Endodermal cell (in vitro differentiated cells): ENCODE results near the gene PRKCE. TPM values are rescaled to one million over a fixed set of nuclear protein-coding genes. Genes with fewer than 3 reads are reported as not detected.

Experiments
- DNase-seq: peaks from one replicate; pipeline ENCODE4 v3.0.0-alpha.2; 2017
- H3K27ac ChIP-seq: 2 replicates; pipeline ENCODE4 v1.5.1; 2013; ENCODE audit warnings: mild to moderate bottlenecking, low read depth, low read length, moderate library complexity
- H3K27me3 ChIP-seq: 2 replicates; pipeline ENCODE4 v1.6.1; 2013; ENCODE audit warnings: mild to moderate bottlenecking, low read length, moderate library complexity; ENCODE audit not compliant: insufficient read depth, control insufficient read depth, poor library complexity, severe bottlenecking
- H3K36me3 ChIP-seq: 2 replicates; pipeline ENCODE4 v1.7.0; 2013; ENCODE audit warnings: mild to moderate bottlenecking, low read length, moderate library complexity; ENCODE audit not compliant: control insufficient read depth, insufficient read depth
- H3K4me1 ChIP-seq: one replicate; pipeline ENCODE4 v1.7.0; 2013; ENCODE audit warnings: low read length; ENCODE audit not compliant: control insufficient read depth, insufficient read depth
- H3K4me3 ChIP-seq: 2 replicates; pipeline ENCODE4 v1.5.1; 2013; ENCODE audit warnings: mild to moderate bottlenecking, low read length, moderate library complexity
- H3K9ac ChIP-seq: 2 replicates; pipeline ENCODE4 v1.6.1; 2013; ENCODE audit warnings: mild to moderate bottlenecking, low read length, moderate library complexity; ENCODE audit not compliant: poor library complexity, severe bottlenecking; ENCODE audit errors: extremely low read depth
- H3K9me3 ChIP-seq: 2 replicates; pipeline ENCODE4 v1.6.1; 2013; ENCODE audit warnings: mild to moderate bottlenecking, low read length, moderate library complexity; ENCODE audit not compliant: control insufficient read depth
- H3K27ac Mint-ChIP-seq: 2 replicates; pipeline ENCODE4 v1.8.0; 2020; ENCODE audit warnings: mixed read lengths
- H3K27me3 Mint-ChIP-seq: 2 replicates; pipeline ENCODE4 v1.8.0; 2021; ENCODE audit warnings: mild to moderate bottlenecking, mixed read lengths; ENCODE audit not compliant: insufficient read depth
- H3K36me3 Mint-ChIP-seq: 2 replicates; pipeline ENCODE4 v1.8.0; 2020; ENCODE audit warnings: low read depth, mixed read lengths
- H3K4me1 Mint-ChIP-seq: 2 replicates; pipeline ENCODE4 v1.8.0; 2020; ENCODE audit warnings: mixed read lengths
- H3K4me3 Mint-ChIP-seq: 2 replicates; pipeline ENCODE4 v1.8.0; 2020; ENCODE audit warnings: mild to moderate bottlenecking, moderate library complexity, mixed read lengths
- H3K9me3 Mint-ChIP-seq: 2 replicates; pipeline ENCODE4 v1.8.0; 2020; ENCODE audit warnings: mild to moderate bottlenecking, mixed read lengths
- WGBS, 2 experiments: methylation state at CpG; one replicate each; pipeline versions ENCODE4 v1.1.5 to v1.1.7; 2013; ENCODE audit warnings: missing lambda C conversion rate in 2 of 2, mixed read lengths in 1 of 2; ENCODE audit not compliant: insufficient coverage in 1 of 2, insufficient read length in 1 of 2; 5-methylcytosine and 5-hydroxymethylcytosine counted together
- total RNA-seq, 2 donors: library from RNA; stranded (reverse); fragmentation: NEBNext Ultra II Directional in 1 of 2; extraction: Animal tissue kit (Norgen Biotek cat#: 25700) in 1 of 2; gene quantifications; 2 replicates in 1 of 2; 3 replicates in 1 of 2; pipeline ENCODE4 v1.2.1, GENCODE V29; 2021
- TF ChIP-seq, protein P1 (sequence below): fragments of 200-600 bp; sonication (generic); conservative IDR thresholded peaks from 2 replicates; pipeline ENCODE4 v1.5.0; 2021; ENCODE audit warnings: antibody characterized with exemption, mild to moderate bottlenecking

Gene PRKCE
- total RNA-seq, 2 donors from 2014 or later, result 1.4 to 1.7 TPM

DNA sequence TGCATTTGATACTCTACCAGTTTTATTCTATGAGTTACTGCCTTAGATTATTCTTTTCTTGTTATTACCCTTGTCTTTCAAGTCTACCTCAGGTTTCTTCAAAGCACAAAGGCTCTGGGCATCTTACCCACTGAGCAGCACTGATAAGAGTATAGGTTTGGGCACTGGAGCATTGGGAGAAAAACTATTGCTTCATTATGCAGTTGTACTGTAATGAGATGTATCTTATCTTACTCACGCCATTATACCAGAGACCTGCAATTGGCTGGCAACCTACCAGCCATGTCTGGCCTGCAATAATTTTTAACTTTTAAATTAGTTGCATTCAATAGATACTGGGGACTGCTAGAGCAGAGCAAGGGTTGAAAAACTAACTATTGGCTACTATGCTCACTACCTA lies 21.5 kb upstream of the PRKCE start:
- Histone ChIP-seq H3K27me3 (peaks cover 6% of the 10 kb centered on the region), H3K36me3 (no peaks in the 10 kb centered on the region), H3K27ac (no peak overlapping the region), H3K9ac (no peak overlapping the region), H3K4me3 (no peak overlapping the region), H3K9me3 (no peaks in the 10 kb centered on the region), H3K4me1 (peaks cover 15% of the 10 kb centered on the region)
- DNase-seq, result no peak
- no peak overlapping the region for H3K27ac Mint-ChIP-seq
- H3K27me3 Mint-ChIP-seq, result peaks cover 3% of the 10 kb centered on the region
- H3K4me3 Mint-ChIP-seq, result no peak overlapping the region
- peaks cover 37% of the 10 kb centered on the region for H3K4me1 Mint-ChIP-seq
- 78 to 100% methylated on average over 1 of the region's 1 CpG for WGBS, 2 experiments
- H3K9me3 Mint-ChIP-seq, result no peaks in the 10 kb centered on the region
- H3K36me3 Mint-ChIP-seq, result no peaks in the 10 kb centered on the region
- TF ChIP-seq, protein P1, sequence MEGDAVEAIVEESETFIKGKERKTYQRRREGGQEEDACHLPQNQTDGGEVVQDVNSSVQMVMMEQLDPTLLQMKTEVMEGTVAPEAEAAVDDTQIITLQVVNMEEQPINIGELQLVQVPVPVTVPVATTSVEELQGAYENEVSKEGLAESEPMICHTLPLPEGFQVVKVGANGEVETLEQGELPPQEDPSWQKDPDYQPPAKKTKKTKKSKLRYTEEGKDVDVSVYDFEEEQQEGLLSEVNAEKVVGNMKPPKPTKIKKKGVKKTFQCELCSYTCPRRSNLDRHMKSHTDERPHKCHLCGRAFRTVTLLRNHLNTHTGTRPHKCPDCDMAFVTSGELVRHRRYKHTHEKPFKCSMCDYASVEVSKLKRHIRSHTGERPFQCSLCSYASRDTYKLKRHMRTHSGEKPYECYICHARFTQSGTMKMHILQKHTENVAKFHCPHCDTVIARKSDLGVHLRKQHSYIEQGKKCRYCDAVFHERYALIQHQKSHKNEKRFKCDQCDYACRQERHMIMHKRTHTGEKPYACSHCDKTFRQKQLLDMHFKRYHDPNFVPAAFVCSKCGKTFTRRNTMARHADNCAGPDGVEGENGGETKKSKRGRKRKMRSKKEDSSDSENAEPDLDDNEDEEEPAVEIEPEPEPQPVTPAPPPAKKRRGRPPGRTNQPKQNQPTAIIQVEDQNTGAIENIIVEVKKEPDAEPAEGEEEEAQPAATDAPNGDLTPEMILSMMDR, result no peak

DNA sequence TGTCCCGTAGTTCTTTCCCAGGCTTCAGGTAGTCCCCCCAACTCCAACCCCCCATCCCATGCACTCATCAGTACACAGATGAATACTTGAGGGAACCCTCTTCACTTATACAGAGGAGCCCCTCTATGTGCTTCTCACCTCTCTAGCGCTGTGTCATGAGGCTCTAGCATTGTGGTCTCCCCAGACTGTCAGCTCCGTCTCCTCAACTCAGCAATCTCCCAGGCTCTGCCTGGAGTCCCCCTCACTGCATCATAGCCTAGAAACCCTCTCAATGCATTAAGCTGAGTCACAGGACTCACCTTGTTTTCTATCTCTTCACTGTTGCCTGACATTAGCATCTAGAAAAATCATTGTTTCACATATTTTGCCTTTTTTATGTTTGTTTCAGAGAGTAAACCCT lies 20.2 kb upstream of the PRKCE start:
- no peak overlapping the region for H3K4me3 ChIP-seq
- 90 to 91% methylated on average over 2 to 3 of the region's 3 CpGs for WGBS, 2 experiments
- H3K27ac Mint-ChIP-seq, result no peak overlapping the region

DNA sequence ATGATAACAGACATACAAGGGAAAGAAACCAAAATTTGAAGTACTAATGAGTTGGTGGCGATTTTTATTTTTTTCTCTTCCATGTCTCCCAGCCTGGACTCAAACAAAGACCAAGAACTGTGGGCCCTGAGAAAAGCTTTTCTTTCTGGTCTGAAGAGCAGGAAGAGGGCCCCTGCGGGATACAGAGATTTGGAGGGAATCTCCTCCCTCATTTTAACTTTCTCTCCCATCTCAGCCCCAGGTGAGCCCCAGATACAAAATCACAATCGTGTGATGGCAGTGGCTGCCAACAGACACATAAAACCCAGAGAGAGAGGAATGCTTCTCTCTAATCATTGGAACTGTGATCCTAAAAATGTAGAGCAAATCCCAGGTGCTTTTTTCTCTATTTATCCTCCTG lies 19.5 kb upstream of the PRKCE start:
- Histone ChIP-seq H3K9me3 (no peaks in the 10 kb centered on the region), H3K27me3 (peaks cover 6% of the 10 kb centered on the region), H3K36me3 (no peaks in the 10 kb centered on the region), H3K4me1 (peaks cover 3% of the 10 kb centered on the region), H3K9ac (no peak overlapping the region), H3K4me3 (no peak overlapping the region), H3K27ac (no peak overlapping the region)
- WGBS, 2 experiments, result 51 to 58% methylated on average over 2 to 3 of the region's 3 CpGs
- no peak overlapping the region for H3K4me3 Mint-ChIP-seq
- peaks cover 19% of the 10 kb centered on the region for H3K4me1 Mint-ChIP-seq
- peaks cover 1% of the 10 kb centered on the region for H3K27me3 Mint-ChIP-seq
- H3K9me3 Mint-ChIP-seq, result no peaks in the 10 kb centered on the region
- no peaks in the 10 kb centered on the region for H3K36me3 Mint-ChIP-seq
- TF ChIP-seq, protein P1, result no peak
- H3K27ac Mint-ChIP-seq, result no peak overlapping the region
- no peak for DNase-seq

More for the DNA sequence above, 20.2 kb upstream of the PRKCE start:
- peaks cover 1% of the 10 kb centered on the region for H3K27me3 Mint-ChIP-seq
- TF ChIP-seq, protein P1, result no peak
- H3K36me3 Mint-ChIP-seq, result no peaks in the 10 kb centered on the region
- Histone ChIP-seq H3K27me3 (peaks cover 6% of the 10 kb centered on the region), H3K4me1 (peaks cover 7% of the 10 kb centered on the region), H3K9me3 (no peaks in the 10 kb centered on the region), H3K36me3 (no peaks in the 10 kb centered on the region), H3K27ac (no peak overlapping the region), H3K9ac (no peak overlapping the region)
- peaks cover 26% of the 10 kb centered on the region for H3K4me1 Mint-ChIP-seq
- no peak for DNase-seq
- H3K9me3 Mint-ChIP-seq, result no peaks in the 10 kb centered on the region
- H3K4me3 Mint-ChIP-seq, result no peak overlapping the region
